HepG2 (cell line): Measurements from ENCODE around the gene B3GAT3.

Source experiments
- ZNF567 ChIP-seq: sonication (generic); formaldehyde crosslinking; IDR thresholded peaks from 2 replicates; pipeline ENCODE4 v1.8.1; 2023; ENCODE audit warnings: mild to moderate bottlenecking, missing genetic modification reagents, borderline replicate concordance
- ZSCAN21 ChIP-seq: sonication (generic); formaldehyde crosslinking; IDR thresholded peaks from 2 replicates; pipeline ENCODE4 v1.8.0; 2022; ENCODE audit warnings: mild to moderate bottlenecking, missing genetic modification reagents, moderate library complexity, borderline replicate concordance

DNA sequence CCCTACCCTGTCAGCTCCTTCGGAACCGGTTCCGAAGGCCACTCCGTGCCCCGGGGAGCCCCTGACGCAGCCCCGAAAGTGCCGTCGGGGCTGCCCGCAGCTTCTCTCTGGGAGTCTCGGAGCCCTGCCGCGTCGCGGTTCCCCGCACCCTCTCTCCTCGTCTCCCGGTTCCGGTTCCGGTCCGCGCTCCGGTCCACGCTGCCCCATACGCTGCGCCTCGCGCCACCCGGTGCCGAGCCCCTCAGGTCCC lies 20.7 kb downstream of the B3GAT3 start:
- no peak for TF ChIP-seq ZSCAN21
- TF ChIP-seq ZNF567 (CRISPR knock-in tag) = no peak
